Daoy (cell line): ENCODE results near the gene RGS10. TPM values are rescaled to one million over a fixed set of nuclear protein-coding genes. Genes with fewer than 3 reads are reported as not detected.
A peak's percentile ranks its signal among the peaks of the same experiment; 100 is the strongest.
"Not testable (repeated sequence)": the region's sequence is repeated elsewhere in the genome, so short reads cannot be mapped to it uniquely, and the experiment has no call there.

Experiments
- DNase-seq: peaks from one replicate; pipeline ENCODE4 v3.0.0-alpha.2; 2015; ENCODE audit warnings: low read depth
- total RNA-seq: library from RNA; depleted of rRNA; stranded (reverse); fragments of >200 nt; shearing (Covaris generic); gene quantifications from 2 replicates; pipeline ENCODE4 v1.2.3, GENCODE V29; 2014; rRNA removed

Gene RGS10
- total RNA-seq: 22.1 and 22.8 TPM in 2 replicates

GRCh38 chr10:119542357-119542987 lies at the start of gene RGS10:
Gene RGS10, minus strand, starts transcription at chr10:119542719. Its CDS starts 81 bp downstream, at chr10:119542638.
- DNase-seq: peak; percentile 87

GRCh38 chr10:119588071-119588470 lies 45.6 kb upstream of the RGS10 start:
- DNase-seq: no peak

GRCh38 chr10:119578355-119578754 lies 35.8 kb upstream of the RGS10 start:
- no peak for DNase-seq

GRCh38 chr10:119575991-119576390 lies 33.5 kb upstream of the RGS10 start:
- DNase-seq: no peak

- peak; percentile 22 for DNase-seq
Observed at GRCh38 chr10:119575506-119575905, 33.0 kb upstream of the RGS10 start.

- no peak for DNase-seq
Observed at GRCh38 chr10:119567978-119568377, 25.5 kb upstream of the RGS10 start.

GRCh38 chr10:119562097-119562496 lies 19.6 kb upstream of the RGS10 start:
- no peak for DNase-seq

GRCh38 chr10:119559511-119559910 lies 17.0 kb upstream of the RGS10 start:
- DNase-seq: not testable (repeated sequence)

- DNase-seq: not testable (repeated sequence)
Observed at GRCh38 chr10:119556081-119556480, 13.6 kb upstream of the RGS10 start.

- no peak for DNase-seq
Observed at GRCh38 chr10:119555178-119555784, 12.8 kb upstream of the RGS10 start.

GRCh38 chr10:119550827-119551226 lies 8.3 kb upstream of the RGS10 start:
- no peak for DNase-seq

- DNase-seq: no peak
Observed at GRCh38 chr10:119549247-119549999, 6.9 kb upstream of the RGS10 start.

- no peak for DNase-seq
Observed at GRCh38 chr10:119546009-119546408, 3.5 kb upstream of the RGS10 start.

- no peak for DNase-seq
Observed at GRCh38 chr10:119545310-119545709, 2.8 kb upstream of the RGS10 start.

GRCh38 chr10:119543814-119544642 lies 1.5 kb upstream of the RGS10 start:
- DNase-seq: peak; percentile 18

GRCh38 chr10:119542988-119543813 lies 682 bp upstream of the RGS10 start:
- DNase-seq: peak; percentile 49

- DNase-seq: peak; percentile 11
Observed at GRCh38 chr10:119541459-119542356, 811 bp downstream of the RGS10 start.

GRCh38 chr10:119541046-119541445 lies 1.5 kb downstream of the RGS10 start:
- DNase-seq: no peak

- DNase-seq: no peak
Observed at GRCh38 chr10:119540038-119540437, 2.5 kb downstream of the RGS10 start.

GRCh38 chr10:119539359-119539825 lies 3.1 kb downstream of the RGS10 start:
- DNase-seq: no peak
